DOHH2 (cell line): ENCODE data around the gene RCOR1.

Source experiments
- H3F3A ChIP-seq: fragments of 200-600 bp; sonication (generic), shearing (Covaris generic); 2 replicates; pipeline ENCODE4 v1.6.0; 2016; ENCODE audit warnings: antibody characterized with exemption, mild to moderate bottlenecking; ENCODE audit not compliant: control insufficient read depth, insufficient read depth
- H3K27ac ChIP-seq: fragments of 200-600 bp; sonication (generic); 2 replicates; pipeline ENCODE4 v1.5.1; 2014; ENCODE audit warnings: low read depth, mild to moderate bottlenecking, low read length, moderate library complexity
- H3K27me3 ChIP-seq: fragments of 200-600 bp; sonication (generic); 2 replicates; pipeline ENCODE4 v1.6.1; 2014; ENCODE audit warnings: mild to moderate bottlenecking, low read length, mixed read lengths; ENCODE audit not compliant: control insufficient read depth
- H3K36me3 ChIP-seq: fragments of 200-600 bp; sonication (generic); 2 replicates; pipeline ENCODE4 v1.6.1; 2014; ENCODE audit warnings: mild to moderate bottlenecking, low read length, moderate library complexity, mixed read lengths; ENCODE audit not compliant: control insufficient read depth
- H3K4me1 ChIP-seq: fragments of 200-600 bp; sonication (generic); 2 replicates; pipeline ENCODE4 v1.6.1; 2014; ENCODE audit warnings: mild to moderate bottlenecking, low read length, mixed read lengths; ENCODE audit not compliant: control insufficient read depth
- H3K4me2 ChIP-seq: fragments of 200-600 bp; sonication (generic); 2 replicates; pipeline ENCODE4 v1.6.0; 2014; ENCODE audit warnings: mild to moderate bottlenecking, low read length, moderate library complexity
- H3K4me3 ChIP-seq: fragments of 200-600 bp; sonication (generic); 2 replicates; pipeline ENCODE4 v1.5.1; 2014; ENCODE audit warnings: mild to moderate bottlenecking, low read length, mixed read lengths
- H3K79me2 ChIP-seq: fragments of 200-600 bp; sonication (generic); 2 replicates; pipeline ENCODE4 v1.6.1; 2014; ENCODE audit warnings: mild to moderate bottlenecking, low read length, mixed read lengths; ENCODE audit not compliant: control insufficient read depth
- H3K9me2 ChIP-seq: fragments of 200-600 bp; sonication (generic); replicated peaks from 2 replicates; pipeline ENCODE4 v1.6.1; 2014; ENCODE audit warnings: mild to moderate bottlenecking, low read length, mixed read lengths; ENCODE audit not compliant: control insufficient read depth
- H3K9me3 ChIP-seq: fragments of 200-600 bp; sonication (generic); 2 replicates; pipeline ENCODE4 v1.6.1; 2014; ENCODE audit warnings: antibody characterized with exemption, low read length, mixed read lengths; ENCODE audit not compliant: control insufficient read depth, insufficient read depth
- H4K20me1 ChIP-seq: fragments of 200-600 bp; sonication (generic); 2 replicates; pipeline ENCODE4 v1.6.0; 2014; ENCODE audit warnings: low read depth, mild to moderate bottlenecking, antibody characterized with exemption, low read length, moderate library complexity; ENCODE audit not compliant: control insufficient read depth, insufficient read depth
- EZH2phosphoT487 ChIP-seq: fragments of 200-600 bp; sonication (generic); IDR thresholded peaks from 2 replicates; pipeline ENCODE4 v1.6.1; 2017; ENCODE audit warnings: borderline replicate concordance, mild to moderate bottlenecking, antibody characterized with exemption, low read length, moderate library complexity, mixed read lengths
- TF ChIP-seq, protein P1 (sequence below): fragments of 200-600 bp; sonication (generic); IDR thresholded peaks from one replicate; pipeline ENCODE4 v1.5.1; 2014; ENCODE audit warnings: antibody characterized with exemption, mild to moderate bottlenecking, low read depth, low read length; ENCODE audit not compliant: poor library complexity, severe bottlenecking

RCOR1 gene

DNA sequence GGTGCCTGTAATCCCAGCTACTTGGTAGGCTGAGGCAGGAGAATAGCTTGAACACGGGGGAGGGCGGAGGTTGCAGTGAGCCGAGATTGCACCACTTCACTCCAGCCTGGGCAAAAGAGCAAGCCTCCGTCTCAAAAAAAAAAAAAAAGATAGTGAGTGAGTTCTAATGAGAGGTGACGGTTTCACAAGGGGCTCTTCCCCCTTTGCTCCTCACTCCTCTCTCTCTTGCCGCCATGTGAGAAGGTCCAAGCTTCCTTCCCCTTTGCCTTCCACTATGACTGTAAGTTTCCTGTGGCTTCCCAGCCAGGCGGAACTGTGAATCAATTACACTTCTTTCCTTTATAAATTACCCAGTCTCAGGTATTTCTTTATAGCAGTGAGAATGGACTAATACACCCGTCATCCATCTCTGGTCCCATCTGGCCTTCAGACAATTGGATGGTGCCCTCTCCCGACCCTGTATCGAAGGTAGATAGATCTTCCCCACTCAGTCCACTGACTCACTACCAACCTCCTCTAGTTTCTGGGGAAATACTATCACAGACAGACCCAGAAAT lies 27.0 kb upstream of the RCOR1 start:
- Histone ChIP-seq H3K9me3 (no peaks in the 10 kb centered on the region), H3K9me2 (no peaks in the 10 kb centered on the region), H3K36me3 (no peaks in the 10 kb centered on the region), H3K79me2 (no peaks in the 10 kb centered on the region), H3K27ac (peak overlapping the region; percentile 48), H3K4me1 (peaks cover 53% of the 10 kb centered on the region), H3K27me3 (no peaks in the 10 kb centered on the region), H4K20me1 (no peaks in the 10 kb centered on the region), H3K4me3 (peak overlapping the region; percentile 4; the same call in 1 of the 2 replicates), H3K4me2 (peak overlapping the region; percentile 46), H3F3A (peaks cover 2% of the 10 kb centered on the region; the same call in 1 of the 2 replicates)
- TF ChIP-seq, protein P1, sequence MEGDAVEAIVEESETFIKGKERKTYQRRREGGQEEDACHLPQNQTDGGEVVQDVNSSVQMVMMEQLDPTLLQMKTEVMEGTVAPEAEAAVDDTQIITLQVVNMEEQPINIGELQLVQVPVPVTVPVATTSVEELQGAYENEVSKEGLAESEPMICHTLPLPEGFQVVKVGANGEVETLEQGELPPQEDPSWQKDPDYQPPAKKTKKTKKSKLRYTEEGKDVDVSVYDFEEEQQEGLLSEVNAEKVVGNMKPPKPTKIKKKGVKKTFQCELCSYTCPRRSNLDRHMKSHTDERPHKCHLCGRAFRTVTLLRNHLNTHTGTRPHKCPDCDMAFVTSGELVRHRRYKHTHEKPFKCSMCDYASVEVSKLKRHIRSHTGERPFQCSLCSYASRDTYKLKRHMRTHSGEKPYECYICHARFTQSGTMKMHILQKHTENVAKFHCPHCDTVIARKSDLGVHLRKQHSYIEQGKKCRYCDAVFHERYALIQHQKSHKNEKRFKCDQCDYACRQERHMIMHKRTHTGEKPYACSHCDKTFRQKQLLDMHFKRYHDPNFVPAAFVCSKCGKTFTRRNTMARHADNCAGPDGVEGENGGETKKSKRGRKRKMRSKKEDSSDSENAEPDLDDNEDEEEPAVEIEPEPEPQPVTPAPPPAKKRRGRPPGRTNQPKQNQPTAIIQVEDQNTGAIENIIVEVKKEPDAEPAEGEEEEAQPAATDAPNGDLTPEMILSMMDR, result peak; percentile 19
- TF ChIP-seq EZH2phosphoT487, result no peak

DNA sequence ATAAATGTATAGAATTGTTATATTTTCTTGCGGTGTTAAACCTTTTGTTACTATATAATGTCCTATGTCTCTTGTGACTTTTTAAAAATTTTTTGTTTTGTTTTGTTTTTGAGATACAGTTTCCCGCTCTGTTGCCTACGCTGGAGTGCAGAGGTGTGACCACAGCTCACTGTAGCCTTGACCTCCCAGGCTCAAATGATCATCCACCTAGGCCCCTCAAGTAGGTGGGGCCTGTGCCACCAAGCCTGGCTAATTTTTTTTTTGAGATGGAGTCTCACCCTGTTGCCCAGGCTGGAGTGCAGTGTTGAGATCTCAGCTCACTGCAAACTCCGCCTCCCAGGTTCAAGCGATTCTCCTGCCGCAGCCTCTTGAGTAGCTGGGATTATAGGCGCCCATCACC lies 26.5 kb upstream of the RCOR1 start:
- peaks cover 48% of the 10 kb centered on the region for H3K4me1 ChIP-seq
- H3K9me3 ChIP-seq, result no peaks in the 10 kb centered on the region
- TF ChIP-seq EZH2phosphoT487, result no peak
- TF ChIP-seq, protein P1, result no peak
- peak overlapping the region; percentile 46 for H3K4me2 ChIP-seq
- no peaks in the 10 kb centered on the region for H3K9me2 ChIP-seq
- no peaks in the 10 kb centered on the region for H3K36me3 ChIP-seq
- peaks cover 2% of the 10 kb centered on the region; the same call in 1 of the 2 replicates for H3F3A ChIP-seq
- H3K27me3 ChIP-seq, result no peaks in the 10 kb centered on the region
- no peaks in the 10 kb centered on the region for H3K79me2 ChIP-seq
- H3K4me3 ChIP-seq, result peak overlapping the region; percentile 4; the same call in 1 of the 2 replicates
- peak overlapping the region; percentile 48 for H3K27ac ChIP-seq
- no peaks in the 10 kb centered on the region for H4K20me1 ChIP-seq

DNA sequence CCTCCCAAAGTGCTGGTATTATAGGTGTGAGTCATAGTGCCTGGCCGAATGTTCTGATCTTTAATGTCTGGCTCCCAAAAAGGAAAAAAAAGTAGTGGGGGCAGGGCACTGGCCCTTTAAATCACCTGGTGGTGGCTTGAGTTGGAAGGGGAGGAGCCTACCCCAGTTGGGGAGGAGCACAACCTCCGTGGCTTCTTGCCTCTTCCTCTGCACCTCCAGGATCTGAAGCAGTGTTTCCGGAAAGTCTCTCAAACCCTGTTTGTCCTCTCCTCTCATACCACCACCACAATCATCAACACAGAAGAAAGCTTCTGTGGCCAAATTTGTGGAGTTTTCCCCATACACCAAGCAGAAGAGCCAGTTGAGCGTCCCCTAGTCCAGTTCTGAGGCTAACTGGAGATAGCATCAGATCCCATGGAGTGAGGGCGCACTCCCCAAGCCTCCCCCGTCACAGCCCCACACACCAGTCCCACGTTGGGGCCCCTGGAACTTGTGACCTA lies 24.3 kb upstream of the RCOR1 start:
- Histone ChIP-seq H3K27ac (peak overlapping the region; percentile 41; the same call in 1 of the 2 replicates), H3K4me3 (peak overlapping the region; percentile 64), H4K20me1 (no peaks in the 10 kb centered on the region)

More for the DNA sequence above, 24.3 kb upstream of the RCOR1 start:
- Histone ChIP-seq H3K4me2 (peak overlapping the region; percentile 75), H3F3A (peaks cover 6% of the 10 kb centered on the region; the same call in 1 of the 2 replicates), H3K36me3 (no peaks in the 10 kb centered on the region), H3K27me3 (no peaks in the 10 kb centered on the region), H3K4me1 (peaks cover 51% of the 10 kb centered on the region), H3K9me3 (no peaks in the 10 kb centered on the region), H3K79me2 (no peaks in the 10 kb centered on the region), H3K9me2 (no peaks in the 10 kb centered on the region)
- TF ChIP-seq, protein P1, result no peak
- TF ChIP-seq EZH2phosphoT487, result no peak
